GM19023 (cell line): ENCODE data around the gene EFEMP2.

Source experiments
- ATAC-seq: cut with Tn5 transposase; IDR thresholded peaks from one replicate; pipeline ENCODE4 v1.9.1; 2021; ENCODE audit warnings: mild to moderate bottlenecking, moderate library complexity; ENCODE audit not compliant: unreplicated experiment

The EFEMP2 gene

DNA sequence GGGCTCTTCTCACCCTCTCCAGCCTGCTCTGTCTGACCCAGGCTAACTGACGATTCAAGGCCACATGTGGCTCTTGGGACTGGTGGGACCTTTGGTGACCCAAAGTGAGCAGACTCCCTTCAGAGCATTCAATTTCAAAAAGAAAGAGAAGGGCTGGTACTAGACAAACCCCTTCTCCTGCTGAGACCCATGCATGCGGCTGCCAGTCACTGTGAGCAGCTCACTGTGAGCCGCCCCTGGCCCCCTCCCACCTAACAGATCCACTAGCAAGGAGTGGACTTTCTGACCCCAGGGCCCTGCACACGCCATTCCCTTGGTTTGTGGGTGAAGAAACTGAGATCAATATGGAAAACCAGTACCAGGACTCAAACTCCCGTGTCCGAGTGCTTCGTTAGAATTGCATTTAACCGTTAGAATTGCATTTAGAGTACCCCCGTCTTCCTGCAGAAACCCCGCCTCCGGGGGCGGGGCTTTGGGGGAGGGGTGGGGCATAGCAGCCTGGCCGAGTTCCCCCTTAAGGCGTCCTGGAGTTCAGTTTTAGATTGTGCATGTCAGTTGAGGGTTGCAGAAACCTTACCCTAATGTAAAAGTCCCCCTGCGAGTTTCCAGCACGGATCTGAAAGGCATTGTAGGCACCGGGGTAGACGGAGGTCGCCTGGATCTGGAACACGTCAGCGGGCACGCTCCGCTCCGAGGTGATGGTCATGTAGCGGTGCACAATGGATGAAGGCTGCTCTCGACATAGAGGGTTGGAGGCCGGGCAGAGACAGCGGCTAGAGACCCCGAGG is 5.1 kb downstream of the EFEMP2 start:
- ATAC-seq: no peak

DNA sequence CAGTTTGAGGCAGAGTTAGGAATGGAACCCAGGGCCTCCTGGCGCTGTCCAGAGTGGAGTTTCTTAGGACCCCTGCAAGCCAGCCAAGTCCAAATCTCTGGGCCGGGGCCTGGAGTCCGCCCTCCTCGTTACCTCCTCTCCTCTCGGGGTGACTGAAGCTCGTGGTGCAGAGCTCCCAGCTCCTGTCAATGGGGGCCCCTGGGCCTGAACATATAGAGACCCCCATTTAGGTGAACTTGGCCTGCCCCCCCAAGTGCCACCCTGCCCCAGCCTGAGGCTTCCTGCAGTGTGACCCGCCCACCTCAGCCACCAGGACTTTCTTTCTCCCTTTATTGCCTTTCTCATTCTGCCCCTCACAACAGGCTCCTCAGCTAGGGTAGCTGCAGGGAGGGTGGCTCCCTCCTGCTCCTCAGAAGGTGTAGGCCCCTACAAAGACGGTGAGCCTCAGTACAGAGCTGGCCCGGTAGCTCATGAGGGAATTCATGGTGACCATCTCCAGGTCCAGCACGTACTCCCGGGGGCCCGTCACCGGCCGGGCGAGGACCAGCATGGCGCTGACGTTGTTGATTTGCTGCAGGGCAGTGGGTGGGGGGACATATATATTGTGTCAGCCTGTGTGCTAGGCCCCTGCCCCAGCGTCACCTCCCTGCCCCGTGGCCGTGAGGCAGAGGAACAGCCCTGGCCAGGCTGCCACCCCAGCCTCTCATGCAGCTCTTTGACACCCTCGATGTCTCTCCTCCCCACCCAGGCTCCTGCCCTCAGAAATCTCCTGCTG is 5.9 kb downstream of the EFEMP2 start:
- ATAC-seq: no peak

DNA sequence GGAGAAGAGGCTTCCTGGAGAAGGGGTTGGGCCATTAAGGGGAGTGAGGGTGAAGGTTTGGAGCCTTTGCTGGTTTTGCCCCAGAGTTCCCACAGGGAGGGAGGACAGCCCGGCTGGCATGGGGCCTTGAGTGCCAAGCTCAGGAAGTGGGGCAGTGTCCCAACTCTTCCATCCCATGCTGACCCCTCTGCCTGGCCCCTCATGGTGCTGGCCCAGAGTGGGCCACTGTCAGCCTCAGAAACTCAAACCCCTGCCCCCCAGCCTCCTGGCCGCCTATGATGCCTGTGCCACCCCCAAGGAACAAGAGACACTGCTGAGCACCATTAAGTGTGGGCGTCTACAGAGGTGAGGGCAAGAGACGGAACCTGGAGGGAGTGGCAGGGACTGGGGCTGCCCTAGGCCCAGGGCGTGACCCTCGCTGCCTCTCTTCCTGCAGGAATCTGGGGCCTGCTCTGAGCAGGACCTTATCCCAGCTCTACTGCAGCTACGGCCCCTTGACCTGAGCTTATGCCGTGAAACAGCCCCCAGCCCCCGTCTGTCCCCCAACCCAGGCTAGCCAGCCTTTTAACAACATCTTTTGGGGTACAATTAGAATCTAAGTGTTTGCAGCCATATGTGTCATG is 6.9 kb downstream of the EFEMP2 start:
- no peak for ATAC-seq

DNA sequence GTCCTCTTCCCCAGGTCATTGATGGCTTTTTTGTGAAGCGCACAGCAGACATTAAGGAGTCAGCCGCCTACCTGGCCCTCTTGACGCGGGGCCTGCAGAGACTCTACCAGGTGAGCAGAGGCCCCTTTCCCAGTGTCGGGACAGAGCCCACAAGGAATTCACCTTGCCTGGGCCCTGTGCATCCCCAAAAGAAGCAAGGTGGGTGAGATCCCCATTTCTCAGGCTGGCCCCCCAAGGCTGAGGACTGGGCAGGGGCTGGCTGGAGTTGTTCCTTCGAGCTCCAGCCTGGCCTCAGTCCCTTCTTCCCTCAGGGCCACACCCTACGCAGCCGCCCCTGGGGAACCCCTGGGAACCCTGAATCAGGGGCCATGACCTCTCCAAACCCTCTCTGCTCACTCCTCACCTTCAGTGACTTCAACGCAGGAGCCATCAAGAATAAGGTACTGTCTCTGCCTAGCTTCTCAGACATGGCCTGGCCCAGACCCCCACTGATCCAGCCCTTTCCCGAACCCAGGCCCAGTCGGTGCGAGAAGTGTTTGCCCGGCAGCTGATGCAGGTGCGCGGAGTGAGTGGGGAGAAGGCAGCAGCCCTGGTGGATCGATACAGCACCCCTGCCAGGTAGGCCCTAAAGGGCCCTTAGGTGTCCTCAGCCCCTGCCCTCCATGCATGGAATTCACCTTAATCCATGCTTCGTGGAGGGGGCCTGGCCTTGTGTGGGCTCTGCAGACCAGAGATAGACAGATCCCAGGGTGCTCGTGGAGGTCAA is 7.7 kb downstream of the EFEMP2 start:
- no peak for ATAC-seq

DNA sequence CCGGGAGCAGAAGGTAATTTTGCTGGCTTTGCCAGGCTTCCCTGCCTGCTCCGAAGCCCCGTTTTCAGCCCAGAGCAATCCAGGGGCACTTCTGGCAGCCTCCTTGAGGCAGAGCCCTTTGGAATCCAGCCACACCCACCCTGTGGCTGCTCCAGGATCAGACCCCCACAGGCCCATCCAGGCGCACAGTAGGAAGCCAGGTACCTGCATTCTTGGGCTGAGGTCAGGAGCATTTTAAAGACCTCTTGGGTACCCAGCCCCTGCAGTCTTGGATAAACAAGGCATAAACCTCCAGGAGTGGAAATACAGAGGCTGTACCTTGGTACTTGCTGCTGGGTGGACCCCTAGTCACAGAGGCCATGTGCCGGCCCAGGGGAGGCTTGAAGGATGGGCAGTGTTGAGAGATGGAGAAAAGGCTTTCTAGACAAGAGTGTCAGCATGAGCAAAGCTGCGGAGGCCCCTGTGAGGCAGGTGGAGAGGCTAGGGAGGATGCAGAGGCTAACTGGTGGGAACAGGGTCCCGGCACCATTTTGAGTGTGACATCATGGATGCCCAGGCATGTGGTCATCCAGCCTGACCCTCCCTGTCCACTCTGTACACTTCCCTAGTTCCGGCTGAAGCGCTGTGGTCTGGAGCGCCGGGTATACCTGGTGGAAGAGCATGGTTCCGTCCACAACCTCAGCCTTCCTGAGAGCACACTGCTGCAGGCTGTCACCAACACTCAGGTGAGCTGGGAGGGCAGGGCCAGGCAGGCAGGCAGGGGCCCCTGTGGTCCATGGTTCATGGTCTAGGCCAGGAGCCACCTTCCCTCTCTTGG is 8.5 kb downstream of the EFEMP2 start:
- ATAC-seq: no peak

DNA sequence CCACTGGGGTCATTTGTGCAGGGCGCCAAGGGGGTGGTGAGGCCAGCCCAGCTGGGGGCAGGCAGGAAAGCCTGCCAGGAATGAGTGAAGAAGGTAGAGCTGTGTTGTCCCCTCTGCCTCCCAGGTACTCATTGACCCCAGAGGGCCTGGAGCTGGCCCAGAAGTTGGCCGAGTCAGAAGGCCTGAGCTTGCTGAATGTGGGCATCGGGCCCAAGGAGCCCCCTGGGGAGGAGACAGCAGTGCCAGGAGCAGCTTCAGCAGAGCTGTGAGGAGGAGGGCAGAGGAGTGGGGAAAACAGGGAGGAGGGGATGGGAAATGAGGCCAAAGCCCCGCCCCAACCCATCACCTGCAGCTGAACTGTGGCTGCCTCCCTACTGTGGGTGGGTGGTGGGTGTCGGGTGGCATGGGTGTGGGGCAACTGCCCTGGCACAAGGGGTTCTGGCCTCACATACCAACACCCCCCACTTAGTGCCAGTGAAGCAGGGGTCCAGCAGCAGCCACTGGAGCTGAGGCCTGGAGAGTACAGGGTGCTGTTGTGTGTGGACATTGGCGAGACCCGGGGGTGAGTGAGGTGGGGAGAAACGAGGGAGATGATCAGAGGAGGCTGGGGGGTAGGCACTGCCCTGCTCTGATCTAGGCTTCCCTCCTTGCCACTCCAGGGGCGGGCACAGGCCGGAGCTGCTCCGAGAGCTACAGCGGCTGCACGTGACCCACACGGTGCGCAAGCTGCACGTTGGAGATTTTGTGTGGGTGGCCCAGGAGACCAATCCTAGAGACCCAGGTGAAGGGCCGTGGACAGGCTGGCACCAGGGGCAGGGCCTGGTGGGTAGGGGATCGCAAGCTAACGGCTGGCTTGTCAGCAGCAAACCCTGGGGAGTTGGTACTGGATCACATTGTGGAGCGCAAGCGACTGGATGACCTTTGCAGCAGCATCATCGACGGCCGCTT is 9.4 kb downstream of the EFEMP2 start:
- no peak for ATAC-seq

DNA sequence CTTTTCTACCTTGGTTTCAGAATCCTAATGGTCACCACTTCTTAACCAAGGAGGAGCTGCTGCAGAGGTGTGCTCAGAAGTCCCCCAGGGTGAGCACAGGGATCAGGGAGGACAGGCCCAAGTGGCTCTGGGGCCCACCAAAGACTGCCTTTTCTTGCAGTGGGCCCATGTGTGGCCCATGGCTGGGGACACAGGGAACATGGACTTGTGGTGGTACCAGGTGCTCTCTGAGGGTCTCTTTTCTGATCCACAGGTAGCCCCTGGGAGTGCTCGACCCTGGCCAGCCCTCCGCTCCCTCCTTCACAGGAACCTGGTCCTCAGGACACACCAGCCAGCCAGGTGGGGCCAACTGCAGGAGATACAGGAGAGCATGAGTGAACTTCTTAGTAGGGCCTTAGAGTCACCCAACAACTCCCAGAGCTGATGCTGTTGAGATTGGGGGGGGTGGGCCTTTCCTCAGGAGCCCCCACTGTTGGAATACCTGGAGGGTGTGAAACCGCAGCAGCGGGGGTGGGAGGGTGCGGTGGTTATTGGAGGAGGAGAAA is 10.3 kb downstream of the EFEMP2 start:
- ATAC-seq: no peak

DNA sequence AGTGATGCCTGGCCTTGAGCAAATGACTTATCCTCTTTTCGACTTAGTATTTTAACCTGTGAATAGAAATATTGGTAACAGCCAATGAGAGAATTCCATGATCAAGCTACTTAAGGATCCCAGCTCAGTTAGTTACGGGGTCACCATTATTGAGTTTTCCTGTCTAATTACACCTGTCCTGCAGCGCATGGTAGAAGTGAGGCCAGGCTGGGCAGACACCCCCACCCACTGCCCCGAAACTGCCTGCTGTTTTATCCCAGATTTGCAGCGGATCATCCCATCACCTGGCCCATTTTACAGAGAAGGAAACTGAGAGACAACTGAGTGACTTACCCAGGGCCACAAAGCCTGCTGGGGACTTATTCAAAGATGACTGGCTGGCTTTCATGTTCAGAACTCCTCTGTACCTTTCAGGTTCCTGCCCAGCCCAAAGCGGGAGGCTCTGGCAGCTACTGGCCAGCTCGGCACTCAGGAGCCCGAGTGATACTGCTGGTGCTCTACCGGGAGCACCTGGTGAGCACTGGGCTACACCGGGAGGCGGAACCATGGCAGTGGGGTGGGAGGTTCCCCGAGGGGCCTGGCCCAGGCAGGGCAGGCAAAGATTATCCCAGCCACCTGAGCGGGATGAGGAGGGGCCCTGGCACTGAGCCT is 10.9 kb downstream of the EFEMP2 start:
- no peak for ATAC-seq

DNA sequence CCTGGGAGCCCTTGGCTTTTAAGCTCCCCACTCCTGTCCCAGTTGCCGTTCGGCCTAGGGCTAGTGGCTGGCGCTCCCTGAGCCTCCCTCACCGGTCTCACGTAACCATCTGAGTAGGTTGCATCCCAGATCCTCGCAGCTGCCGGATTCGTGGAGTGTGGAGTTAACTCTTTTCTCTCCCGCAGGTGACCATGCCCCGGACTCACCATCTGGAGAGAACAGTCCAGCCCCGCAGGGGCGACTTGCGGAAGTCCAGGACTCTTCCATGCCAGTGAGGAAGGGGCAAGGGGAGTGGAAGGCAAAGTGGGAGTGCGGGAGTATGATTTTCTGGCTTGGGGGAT is 11.5 kb downstream of the EFEMP2 start:
- no peak for ATAC-seq

DNA sequence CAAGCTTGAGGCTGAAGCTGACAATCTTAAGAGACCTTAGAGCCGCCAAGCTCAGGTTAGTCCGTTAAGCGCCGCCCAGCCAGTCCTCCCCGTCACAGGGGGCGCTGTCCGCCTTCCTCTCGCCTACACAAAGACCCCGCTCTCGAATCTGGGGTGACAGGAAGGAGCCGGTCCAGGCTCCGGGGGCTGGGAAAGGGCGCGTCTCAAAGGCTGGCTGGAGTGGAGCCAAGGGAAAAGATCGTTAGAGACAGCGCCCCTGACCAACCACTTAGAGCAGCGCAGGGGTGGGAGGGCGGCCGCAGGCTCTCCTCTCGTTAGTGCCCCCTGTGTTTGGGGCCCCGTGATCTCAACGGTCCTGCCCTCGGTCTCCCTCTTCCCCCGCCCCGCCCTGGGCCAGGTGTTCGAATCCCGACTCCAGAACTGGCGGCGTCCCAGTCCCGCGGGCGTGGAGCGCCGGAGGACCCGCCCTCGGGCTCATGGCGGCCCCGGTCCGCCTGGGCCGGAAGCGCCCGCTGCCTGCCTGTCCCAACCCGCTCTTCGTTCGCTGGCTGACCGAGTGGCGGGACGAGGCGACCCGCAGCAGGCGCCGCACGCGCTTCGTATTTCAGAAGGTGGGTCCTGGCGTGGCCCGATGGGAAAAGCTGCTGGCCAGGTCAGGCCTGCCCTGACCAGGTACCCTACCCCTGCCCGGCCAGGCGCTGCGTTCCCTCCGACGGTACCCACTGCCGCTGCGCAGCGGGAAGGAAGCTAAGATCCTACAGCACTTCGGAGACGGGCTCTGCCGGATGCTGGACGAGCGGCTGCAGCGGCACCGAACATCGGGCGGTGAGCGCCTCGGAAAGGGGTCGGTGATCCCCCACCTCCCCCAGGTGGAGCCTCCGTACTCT is 12.1 kb downstream of the EFEMP2 start, which contains the start of gene MUS81:
MUS81 (plus strand) TSS at position 156 of the 887 bp plus-strand sequence; CDS start at position 477, 321 bp downstream.
- ATAC-seq: peak; percentile 30

DNA sequence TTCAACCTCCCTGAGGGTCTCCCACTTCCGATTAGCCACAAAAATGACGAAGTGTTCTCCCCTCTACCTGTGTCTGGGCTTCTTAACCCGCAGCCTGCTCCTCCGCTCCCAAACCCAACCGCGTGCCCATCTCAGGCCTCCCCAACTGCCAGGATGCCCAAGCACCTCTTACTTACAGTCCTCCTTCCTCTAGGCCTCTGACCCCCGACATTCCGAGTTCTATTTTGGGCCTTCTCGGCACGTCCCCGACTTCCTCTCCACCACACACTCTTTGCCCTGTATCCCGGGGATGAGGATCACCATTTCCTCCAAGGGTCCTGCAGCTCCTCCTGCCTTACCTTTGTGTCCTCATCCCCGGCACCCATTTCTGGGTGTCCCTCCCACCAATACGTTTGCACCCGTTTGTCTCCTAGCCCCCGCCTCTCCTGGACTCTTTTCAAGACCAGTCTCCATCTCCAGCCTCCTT is 12.8 kb downstream of the EFEMP2 start:
- no peak for ATAC-seq

DNA sequence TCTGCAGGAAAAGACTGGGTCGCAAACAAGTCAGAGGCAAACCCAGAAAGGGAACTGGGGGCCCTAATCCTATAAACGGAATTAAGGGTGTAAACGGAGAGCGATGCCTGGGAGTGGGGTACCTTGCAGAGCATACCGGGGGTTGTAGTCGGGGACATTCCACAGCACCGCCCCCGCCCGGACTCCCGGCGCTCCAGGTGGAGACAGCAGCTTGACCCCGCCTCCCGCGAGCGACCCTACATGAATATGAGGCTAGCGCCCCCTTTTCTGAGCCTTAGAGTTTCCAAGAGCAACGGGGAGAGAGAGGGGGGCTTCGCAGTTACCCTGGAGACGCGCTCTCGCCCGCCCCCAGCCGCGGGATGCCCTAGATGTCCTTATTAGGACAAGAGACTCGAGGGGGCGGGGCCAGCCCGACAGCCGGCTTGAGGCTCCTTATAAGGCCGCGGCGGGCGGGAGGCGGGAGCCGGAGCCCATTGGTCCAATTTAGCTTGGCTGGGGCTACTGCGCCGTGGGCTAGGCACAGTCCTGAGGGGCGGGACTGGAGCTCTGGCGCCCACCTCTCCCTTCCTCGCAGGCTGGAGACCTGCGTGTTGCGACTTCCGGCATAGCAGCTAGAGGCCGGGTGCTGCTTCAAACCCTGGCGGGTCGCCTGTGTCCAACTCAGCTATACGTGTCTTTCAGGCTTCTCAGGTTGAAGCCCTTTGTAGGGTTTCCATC is 13.3 kb downstream of the EFEMP2 start:
- peak; percentile 50 for ATAC-seq

DNA sequence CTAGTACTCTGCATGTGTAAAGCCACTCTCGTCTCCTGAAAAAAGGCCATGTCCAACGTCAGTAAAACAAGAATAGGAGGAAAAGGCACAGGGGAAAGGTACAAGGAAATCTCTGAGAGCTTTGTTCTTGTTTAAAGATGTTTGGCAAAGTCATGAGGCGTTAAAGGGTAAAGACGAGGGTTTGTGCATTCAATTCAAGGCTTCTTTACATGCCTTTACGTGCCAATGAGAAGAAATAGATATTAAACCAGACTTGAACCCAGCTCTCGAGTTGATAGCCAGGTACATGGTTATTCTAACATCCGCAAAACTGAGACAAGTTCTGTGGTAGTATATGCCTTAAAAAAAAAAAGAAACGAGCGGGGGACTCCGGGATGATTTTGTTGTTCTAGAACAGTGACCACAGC is 13.9 kb downstream of the EFEMP2 start:
- ATAC-seq: no peak

DNA sequence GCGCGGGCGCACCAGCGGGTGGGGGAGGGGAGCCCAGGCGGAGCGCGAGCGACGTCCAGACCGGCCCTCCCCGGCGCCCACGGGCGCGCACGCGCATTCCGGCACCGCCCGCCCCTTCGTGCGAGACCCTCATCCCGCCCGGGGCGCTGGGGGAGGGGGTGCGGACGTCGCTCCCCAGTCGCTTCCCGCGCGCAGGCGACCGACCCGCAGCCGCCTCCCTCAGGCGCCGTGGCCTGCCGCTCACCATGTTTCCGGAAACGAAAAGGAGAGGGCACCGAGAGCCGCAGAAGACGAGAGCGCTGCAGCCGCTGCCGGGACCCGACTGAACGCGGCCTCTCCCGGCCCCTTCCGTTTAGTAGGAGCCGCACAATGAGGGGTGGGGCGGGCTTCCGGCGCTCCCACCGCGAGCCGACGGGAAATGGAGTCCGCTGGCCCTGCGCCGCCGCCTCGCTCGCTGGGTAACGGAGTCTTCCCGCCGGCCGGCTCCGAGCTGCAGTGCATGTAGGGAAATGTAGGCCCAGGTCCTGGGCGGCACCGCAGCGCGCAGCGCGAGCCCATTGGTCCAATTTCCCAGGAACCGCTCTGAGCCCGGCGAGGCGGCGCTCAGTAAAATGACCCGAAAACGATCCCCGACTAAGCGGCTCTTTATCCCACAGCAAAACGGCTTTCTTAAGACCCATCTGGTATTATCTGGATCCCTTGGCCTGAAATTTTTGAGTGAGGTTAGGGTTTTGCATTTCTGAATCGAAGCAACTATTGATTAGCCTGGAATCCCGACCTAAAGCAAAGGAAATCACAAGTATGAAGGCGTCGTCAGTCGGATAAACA is 14.5 kb downstream of the EFEMP2 start, which contains the start of gene CFL1:
CFL1 (minus strand) TSS at position 328 of the 828 bp plus-strand sequence; CDS start at position 247, 81 bp downstream.
- ATAC-seq: peak; percentile 38

DNA sequence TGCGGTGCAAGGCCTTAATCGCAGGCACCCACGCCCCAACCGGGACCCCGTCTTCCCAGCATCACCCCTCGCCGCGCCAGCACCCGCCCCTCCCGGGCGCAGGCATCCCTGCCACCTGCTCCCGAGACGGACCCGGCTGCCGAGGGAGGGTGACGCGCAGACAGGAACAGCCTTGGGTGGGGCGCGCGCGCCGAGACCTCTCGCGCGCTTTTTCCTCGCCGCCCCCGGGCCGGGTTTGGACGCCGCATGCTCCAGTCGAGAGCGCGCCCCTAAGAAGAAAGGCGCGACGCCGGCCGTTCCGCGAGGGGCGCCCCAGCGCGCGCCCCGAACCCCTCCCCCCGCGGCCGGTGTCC is 15.1 kb downstream of the EFEMP2 start:
- ATAC-seq: peak; percentile 2
